ENCODE data around the gene NMRAL1.

DNA sequence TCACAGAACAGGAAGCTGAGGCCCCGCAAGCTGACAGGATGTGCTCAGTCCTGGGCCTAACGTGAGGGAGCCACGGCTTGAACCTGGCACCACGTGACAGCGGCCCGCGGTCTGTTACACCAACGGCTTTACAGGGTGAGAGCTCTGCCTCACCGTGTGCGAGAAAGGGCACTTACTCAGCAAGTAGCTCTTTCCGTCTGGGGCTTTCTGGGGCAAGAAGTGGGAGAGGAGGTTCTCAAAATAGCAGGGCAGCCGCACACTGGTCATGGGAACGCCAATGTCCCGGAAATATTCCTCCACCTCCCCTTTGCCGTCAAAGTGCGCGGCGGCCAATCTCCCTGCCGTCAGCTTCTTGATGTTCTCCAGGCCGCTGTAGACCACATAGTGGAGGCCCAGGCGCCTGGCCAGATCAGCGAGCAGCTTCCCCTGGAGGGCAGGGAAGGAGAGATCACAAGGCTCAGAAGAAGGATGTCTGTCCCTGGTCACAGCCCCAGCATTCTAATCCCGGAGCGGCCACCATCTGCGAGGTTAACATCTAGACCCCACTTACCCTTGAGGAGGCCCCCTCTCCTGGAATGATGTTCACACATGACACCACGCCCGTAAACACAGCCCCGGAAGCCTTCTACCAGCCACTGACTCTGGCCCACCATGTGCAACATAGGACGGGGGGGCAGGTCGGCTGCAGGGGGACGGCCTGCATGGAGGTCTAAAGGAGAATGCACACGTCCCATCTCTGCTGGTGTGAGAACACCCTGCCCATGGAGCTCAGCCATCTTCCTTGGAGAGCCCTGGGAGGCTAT is 8.2 kb downstream of the NMRAL1 start:
- TF ChIP-seq POLR2A (IDR thresholded peaks at IDR 0.05) = no peak
- TF ChIP-seq, protein P1, sequence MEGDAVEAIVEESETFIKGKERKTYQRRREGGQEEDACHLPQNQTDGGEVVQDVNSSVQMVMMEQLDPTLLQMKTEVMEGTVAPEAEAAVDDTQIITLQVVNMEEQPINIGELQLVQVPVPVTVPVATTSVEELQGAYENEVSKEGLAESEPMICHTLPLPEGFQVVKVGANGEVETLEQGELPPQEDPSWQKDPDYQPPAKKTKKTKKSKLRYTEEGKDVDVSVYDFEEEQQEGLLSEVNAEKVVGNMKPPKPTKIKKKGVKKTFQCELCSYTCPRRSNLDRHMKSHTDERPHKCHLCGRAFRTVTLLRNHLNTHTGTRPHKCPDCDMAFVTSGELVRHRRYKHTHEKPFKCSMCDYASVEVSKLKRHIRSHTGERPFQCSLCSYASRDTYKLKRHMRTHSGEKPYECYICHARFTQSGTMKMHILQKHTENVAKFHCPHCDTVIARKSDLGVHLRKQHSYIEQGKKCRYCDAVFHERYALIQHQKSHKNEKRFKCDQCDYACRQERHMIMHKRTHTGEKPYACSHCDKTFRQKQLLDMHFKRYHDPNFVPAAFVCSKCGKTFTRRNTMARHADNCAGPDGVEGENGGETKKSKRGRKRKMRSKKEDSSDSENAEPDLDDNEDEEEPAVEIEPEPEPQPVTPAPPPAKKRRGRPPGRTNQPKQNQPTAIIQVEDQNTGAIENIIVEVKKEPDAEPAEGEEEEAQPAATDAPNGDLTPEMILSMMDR (IDR thresholded peaks at IDR 0.05 in 8 of 11, conservative IDR thresholded peaks at IDR 0.05 in 3 of 11) = no peak

All from spleen (tissue), 7 donors.